ENCODE data around the gene ADORA1.

Gene ADORA1

GRCh38 chr1:203179667-203180005, 52.1 kb downstream of the ADORA1 start:
- Histone ChIP-seq H3K9ac (ENCODE audit: low read length) (no peak overlapping the region), H3K27ac (ENCODE audit: low read length) (no peak overlapping the region), H3K4me1 (ENCODE audit: low read length) (peaks cover 4% of the 10 kb centered on the region; the same call in 1 of the 2 replicates), H3K9me3 (replicated peaks; ENCODE audit: insufficient read depth, low read length) (no peaks in the 10 kb centered on the region), H4K20me1 (ENCODE audit: insufficient read depth, low read length) (no peaks in the 10 kb centered on the region), H3K27me3 (replicated peaks; ENCODE audit: insufficient read depth, low read length) (no peaks in the 10 kb centered on the region), H3K4me2 (ENCODE audit: low read depth, low read length) (no peak overlapping the region), H2AFZ (ENCODE audit: low read length) (no peak overlapping the region), H3K79me2 (ENCODE audit: low read length) (no peaks in the 10 kb centered on the region), H3F3A (ENCODE audit: insufficient read depth, low read length) (no peaks in the 10 kb centered on the region), H3K4me3 (ENCODE audit: low read length) (no peak overlapping the region), H3K36me3 (replicated peaks; ENCODE audit: insufficient read depth, low read length) (no peaks in the 10 kb centered on the region), H3K9me2 (replicated peaks; ENCODE audit: insufficient read depth, low read length) (no peaks in the 10 kb centered on the region)
- no peak for TF ChIP-seq EZH2phosphoT487 (IDR thresholded peaks at IDR 0.05; ENCODE audit: low read length)
- TF ChIP-seq EZH2 (optimal IDR thresholded peaks at IDR 0.05; ENCODE audit: low read depth, low read length), result no peak
- TF ChIP-seq CTCF (IDR thresholded peaks at IDR 0.05; ENCODE audit: low read length), result no peak
- no peak for DNase-seq

GRCh38 chr1:203180611-203181330, 53.2 kb downstream of the ADORA1 start:
- no peak overlapping the region for H3K27ac ChIP-seq (ENCODE audit: low read length)
- H3K9ac ChIP-seq (ENCODE audit: low read length), result no peak overlapping the region
- peaks cover 4% of the 10 kb centered on the region; the same call in 1 of the 2 replicates for H3K4me1 ChIP-seq (ENCODE audit: low read length)
- H4K20me1 ChIP-seq (ENCODE audit: insufficient read depth, low read length), result no peaks in the 10 kb centered on the region
- no peaks in the 10 kb centered on the region for H3K79me2 ChIP-seq (ENCODE audit: low read length)
- H3K36me3 ChIP-seq (replicated peaks; ENCODE audit: insufficient read depth, low read length), result no peaks in the 10 kb centered on the region
- H3K4me2 ChIP-seq (ENCODE audit: low read depth, low read length), result peak overlapping the region; percentile 14
- H3K9me3 ChIP-seq (replicated peaks; ENCODE audit: insufficient read depth, low read length), result no peaks in the 10 kb centered on the region
- no peaks in the 10 kb centered on the region for H3K27me3 ChIP-seq (replicated peaks; ENCODE audit: insufficient read depth, low read length)
- no peaks in the 10 kb centered on the region for H3K9me2 ChIP-seq (replicated peaks; ENCODE audit: insufficient read depth, low read length)
- peak; percentile 68 for DNase-seq
- H2AFZ ChIP-seq (ENCODE audit: low read length), result no peak overlapping the region
- no peaks in the 10 kb centered on the region for H3F3A ChIP-seq (ENCODE audit: insufficient read depth, low read length)
- H3K4me3 ChIP-seq (ENCODE audit: low read length), result no peak overlapping the region
- no peak for TF ChIP-seq CTCF (IDR thresholded peaks at IDR 0.05; ENCODE audit: low read length)

DNA sequence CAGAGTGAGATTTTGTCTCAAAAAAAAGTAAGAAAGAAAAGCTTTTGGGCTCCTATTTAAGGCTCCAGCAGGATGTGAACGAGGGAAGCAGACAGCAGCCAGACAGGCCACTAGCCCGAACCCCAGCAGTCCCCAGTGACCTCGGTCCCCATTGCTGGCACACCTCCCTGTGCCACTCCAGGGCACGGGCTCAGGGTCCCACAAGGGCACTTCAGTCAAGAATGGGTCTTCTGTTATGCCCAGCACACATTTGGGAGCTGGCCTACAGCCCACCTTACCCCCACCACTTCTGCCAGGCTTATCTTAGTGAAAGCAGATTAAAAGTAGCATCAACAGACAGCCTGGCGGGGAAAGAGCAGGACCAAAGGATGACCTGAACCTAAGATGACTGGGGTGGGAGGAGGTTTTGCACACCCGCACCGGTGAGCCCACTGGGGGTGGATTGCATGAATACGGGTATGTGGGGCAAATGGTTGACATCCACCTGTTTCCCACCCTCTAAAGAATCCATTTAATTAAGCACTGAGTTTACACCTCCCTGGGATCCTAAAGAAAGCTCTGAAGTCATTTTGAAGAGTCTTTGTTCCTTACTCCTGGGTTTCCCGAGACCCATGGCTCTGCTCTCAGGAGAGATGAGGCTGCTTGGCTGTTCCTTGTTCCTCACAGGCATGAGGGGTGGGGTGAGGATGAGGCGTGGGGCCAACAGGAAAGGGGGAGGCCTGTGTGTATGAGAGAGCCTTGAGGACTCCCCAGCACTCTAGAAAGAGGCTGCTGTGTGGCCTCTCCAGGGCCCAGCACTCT, 54.3 kb downstream of the ADORA1 start:
- H3K27ac ChIP-seq (ENCODE audit: low read length), result no peak overlapping the region
- DNase-seq, result no peak
- H3K27me3 ChIP-seq (replicated peaks; ENCODE audit: insufficient read depth, low read length), result no peaks in the 10 kb centered on the region

More for the DNA sequence above, 54.3 kb downstream of the ADORA1 start:
- TF ChIP-seq EZH2phosphoT487 (IDR thresholded peaks at IDR 0.05; ENCODE audit: low read length), result no peak
- no peak for TF ChIP-seq CTCF (IDR thresholded peaks at IDR 0.05; ENCODE audit: low read length)
- TF ChIP-seq EZH2 (optimal IDR thresholded peaks at IDR 0.05; ENCODE audit: low read depth, low read length), result no peak
- H3K79me2 ChIP-seq (ENCODE audit: low read length), result no peaks in the 10 kb centered on the region
- peaks cover 4% of the 10 kb centered on the region; the same call in 1 of the 2 replicates for H3K4me1 ChIP-seq (ENCODE audit: low read length)
- H3F3A ChIP-seq (ENCODE audit: insufficient read depth, low read length), result no peaks in the 10 kb centered on the region
- no peak overlapping the region for H3K9ac ChIP-seq (ENCODE audit: low read length)
- H2AFZ ChIP-seq (ENCODE audit: low read length), result no peak overlapping the region
- no peak overlapping the region for H3K4me2 ChIP-seq (ENCODE audit: low read depth, low read length)
- H3K9me2 ChIP-seq (replicated peaks; ENCODE audit: insufficient read depth, low read length), result no peaks in the 10 kb centered on the region
- H4K20me1 ChIP-seq (ENCODE audit: insufficient read depth, low read length), result no peaks in the 10 kb centered on the region
- H3K4me3 ChIP-seq (ENCODE audit: low read length), result no peak overlapping the region
- H3K36me3 ChIP-seq (replicated peaks; ENCODE audit: insufficient read depth, low read length), result no peaks in the 10 kb centered on the region
- no peaks in the 10 kb centered on the region for H3K9me3 ChIP-seq (replicated peaks; ENCODE audit: insufficient read depth, low read length)

Measured in MM.1S (cell line).